Epidermal melanocyte (primary cell): ENCODE results near the gene SASH3.

Experiments
- DNase-seq: peaks from one replicate; pipeline ENCODE4 v3.0.0; 2011; ENCODE audit warnings: low spot score; ENCODE audit not compliant: insufficient read length

SASH3 gene

GRCh38 chrX:129783291-129783713 is 3.6 kb downstream of the SASH3 start:
- no peak for DNase-seq

- no peak for DNase-seq
Measured at GRCh38 chrX:129784371-129784770, 4.6 kb downstream of the SASH3 start.

GRCh38 chrX:129785160-129785947 is 5.6 kb downstream of the SASH3 start:
- no peak for DNase-seq

- no peak for DNase-seq
Measured at GRCh38 chrX:129786210-129786651, 6.5 kb downstream of the SASH3 start.

GRCh38 chrX:129787336-129788055 is 7.7 kb downstream of the SASH3 start:
- no peak for DNase-seq

GRCh38 chrX:129788527-129788926 is 8.8 kb downstream of the SASH3 start:
- DNase-seq, result no peak

- no peak for DNase-seq
Measured at GRCh38 chrX:129790146-129790545, 10.4 kb downstream of the SASH3 start.

- DNase-seq, result no peak
Measured at GRCh38 chrX:129790808-129791207, 11.1 kb downstream of the SASH3 start.

- no peak for DNase-seq
Measured at GRCh38 chrX:129791336-129791735, 11.6 kb downstream of the SASH3 start.

GRCh38 chrX:129791961-129792570 is 12.3 kb downstream of the SASH3 start:
- no peak for DNase-seq

- no peak for DNase-seq
Measured at GRCh38 chrX:129792586-129793291, 13.0 kb downstream of the SASH3 start.

GRCh38 chrX:129793604-129794191 is 13.9 kb downstream of the SASH3 start:
- no peak for DNase-seq

GRCh38 chrX:129795584-129795983 is 15.8 kb downstream of the SASH3 start:
- no peak for DNase-seq

- no peak for DNase-seq
Measured at GRCh38 chrX:129797251-129797906, 17.6 kb downstream of the SASH3 start.

GRCh38 chrX:129798456-129798855 is 18.7 kb downstream of the SASH3 start:
- no peak for DNase-seq

- DNase-seq, result no peak
Measured at GRCh38 chrX:129798888-129799287, 19.1 kb downstream of the SASH3 start.

GRCh38 chrX:129800186-129800585 is 20.4 kb downstream of the SASH3 start:
- no peak for DNase-seq

- DNase-seq, result no peak
Measured at GRCh38 chrX:129802863-129803262, 23.1 kb downstream of the SASH3 start.

- DNase-seq, result no peak
Measured at GRCh38 chrX:129804806-129805205, 25.1 kb downstream of the SASH3 start.

- DNase-seq, result no peak
Measured at GRCh38 chrX:129808158-129808828, 28.5 kb downstream of the SASH3 start.
